ENCODE data around the gene ST3GAL4.

GRCh38 chr11:126384449-126385070 lies 29.1 kb downstream of the ST3GAL4 start:
- TF ChIP-seq, protein P1, sequence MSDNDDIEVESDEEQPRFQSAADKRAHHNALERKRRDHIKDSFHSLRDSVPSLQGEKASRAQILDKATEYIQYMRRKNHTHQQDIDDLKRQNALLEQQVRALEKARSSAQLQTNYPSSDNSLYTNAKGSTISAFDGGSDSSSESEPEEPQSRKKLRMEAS (IDR thresholded peaks at IDR 0.05) = no peak
- TF ChIP-seq FOXM1 (IDR thresholded peaks at IDR 0.05; ENCODE audit: borderline replicate concordance, low read depth) = no peak

Data from Ishikawa (cell line).